GM15510 (cell line): ENCODE results near the gene DHRSX.

Source experiments
- POLR2A ChIP-seq: IDR thresholded peaks from 3 replicates; pipeline ENCODE4 v1.6.1; 2011; ENCODE audit warnings: borderline replicate concordance; ENCODE audit not compliant: insufficient read length; ENCODE audit errors: extremely low read depth

DHRSX gene

DNA sequence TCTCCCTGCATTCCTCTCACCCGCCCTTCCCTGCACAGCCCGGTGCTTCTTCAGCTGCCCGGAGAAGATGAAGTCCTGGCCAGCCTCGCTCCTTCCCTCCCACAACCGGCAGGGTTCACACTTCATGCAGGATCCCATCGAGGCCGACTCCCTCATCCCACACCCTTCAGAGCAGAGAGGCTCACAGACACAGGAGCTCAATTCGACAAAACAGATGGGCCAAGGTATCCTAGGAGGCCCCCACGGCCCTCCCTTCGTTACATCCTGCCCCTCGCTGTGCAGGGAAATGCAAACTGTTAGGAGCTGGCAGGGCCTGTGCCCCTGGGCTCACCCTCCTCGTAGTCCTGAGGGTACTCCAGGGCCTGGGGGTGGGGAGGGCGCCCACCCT, 238.1 kb downstream of the DHRSX start:
- TF ChIP-seq POLR2A = no peak

DNA sequence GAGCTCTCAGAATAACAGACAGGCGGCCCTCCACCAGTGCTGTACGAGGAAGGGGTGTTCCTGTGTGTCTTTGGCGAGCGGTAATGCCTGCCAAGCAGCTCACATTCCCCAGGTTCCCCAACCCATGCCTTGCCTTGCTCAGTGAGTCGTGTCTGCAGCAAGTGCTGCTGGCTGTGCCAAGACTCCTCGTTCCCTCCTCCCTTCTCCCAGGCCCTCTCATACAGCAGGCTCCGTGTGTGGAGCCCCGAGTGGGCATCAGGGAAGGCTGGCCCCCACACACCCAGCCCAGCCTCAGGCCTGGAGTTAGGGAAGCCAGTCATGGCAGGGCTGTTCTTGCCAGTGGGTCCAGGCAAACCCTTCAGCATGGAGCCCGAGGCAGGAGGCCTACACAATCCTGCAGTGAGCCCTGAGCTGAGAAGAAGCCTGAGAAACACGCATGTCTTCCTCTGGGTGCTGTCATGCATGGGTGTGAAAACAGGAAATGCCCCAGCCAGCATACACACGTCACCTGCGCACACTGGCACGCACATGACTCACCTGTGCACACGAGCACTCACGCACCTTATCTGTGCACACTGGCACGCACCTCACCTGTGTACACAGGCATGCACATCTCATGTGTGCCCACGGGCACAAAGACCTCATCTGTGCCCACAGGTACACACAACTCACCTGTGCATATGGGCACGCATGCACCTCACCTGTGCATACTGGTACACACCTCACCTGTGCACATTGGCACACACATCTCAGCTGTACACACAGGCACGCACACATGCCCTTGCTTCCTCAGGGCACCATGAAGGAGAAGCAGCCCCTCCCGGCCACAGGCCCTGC, 238.7 kb downstream of the DHRSX start:
- TF ChIP-seq POLR2A = no peak

DNA sequence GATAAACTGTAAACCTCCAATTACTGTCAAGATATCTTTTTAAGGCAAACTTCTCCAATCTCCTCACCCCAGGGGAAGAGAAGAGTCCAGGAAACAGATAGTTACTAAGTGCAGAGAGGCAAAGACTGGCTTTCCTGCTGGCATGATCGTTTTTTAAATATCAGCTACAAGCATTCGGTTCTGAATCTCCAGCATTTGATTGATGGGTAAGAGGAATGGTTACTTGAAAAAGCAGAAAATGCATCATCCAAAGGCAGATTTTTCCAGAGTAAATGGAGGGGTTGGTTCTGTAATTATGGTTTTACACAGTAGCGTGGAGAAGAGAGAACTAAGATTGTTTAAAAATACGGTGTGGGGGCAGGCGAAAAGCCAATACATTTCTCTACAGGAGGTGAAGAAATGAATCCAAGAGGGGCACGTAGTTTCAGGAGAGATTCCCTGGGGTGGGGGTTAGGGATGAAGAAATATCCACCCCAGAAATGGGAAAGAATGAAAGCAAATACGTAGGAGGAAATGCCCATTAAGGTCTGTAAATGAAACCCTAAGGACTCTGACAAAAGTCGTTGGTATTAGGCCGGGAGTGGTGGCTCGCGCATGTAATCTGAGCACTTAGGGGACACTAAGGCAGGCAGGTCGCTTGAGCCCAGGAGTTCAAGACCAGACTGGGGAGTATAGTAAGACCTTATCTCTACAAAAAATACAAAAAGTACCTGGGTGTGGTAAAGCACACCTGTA, 248.3 kb downstream of the DHRSX start:
- no peak for TF ChIP-seq POLR2A

DNA sequence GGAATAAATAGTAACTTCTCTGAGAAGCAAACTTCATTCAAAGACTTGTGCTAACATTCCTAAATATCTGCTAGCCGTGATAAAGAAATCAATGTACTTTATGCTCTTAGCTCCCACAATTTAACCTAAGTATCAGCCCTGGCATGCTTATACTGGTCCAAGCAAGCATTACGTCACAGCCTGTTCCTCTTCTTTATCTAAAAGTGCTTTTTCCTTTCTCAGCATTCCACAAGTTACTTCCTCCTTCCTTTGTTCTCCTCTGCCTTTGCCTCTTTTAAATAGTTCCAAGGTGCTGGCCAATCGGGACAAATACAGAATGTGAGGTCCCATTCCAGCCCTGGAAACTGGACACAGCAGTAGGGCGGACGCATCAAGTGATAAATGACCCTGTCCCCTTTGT, 249.6 kb downstream of the DHRSX start:
- no peak for TF ChIP-seq POLR2A

DNA sequence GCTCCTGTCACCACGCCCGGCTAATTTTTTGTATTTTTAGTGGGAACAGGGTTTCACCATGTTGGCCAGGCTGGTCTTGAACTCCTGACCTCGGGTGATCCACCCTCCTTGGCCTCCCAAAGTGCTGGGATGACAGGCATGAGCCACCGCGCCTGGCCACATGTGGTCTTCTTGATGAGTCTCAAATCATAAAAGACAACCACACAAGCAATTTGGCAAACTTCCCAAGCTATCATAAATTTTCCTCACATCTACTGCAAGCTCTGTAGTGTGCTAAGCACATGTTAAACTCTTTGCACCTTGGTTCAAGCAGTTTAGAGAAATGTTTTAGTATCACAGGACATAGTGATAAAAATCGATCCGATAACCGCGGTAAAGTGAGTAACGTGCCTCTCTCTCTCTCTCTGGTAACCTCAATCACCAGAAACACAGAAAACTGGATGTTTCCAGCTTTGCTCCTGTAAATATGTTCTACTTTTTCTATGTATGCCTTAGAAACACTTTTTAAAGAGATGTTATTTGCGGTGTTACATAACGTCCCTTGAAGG, 256.8 kb downstream of the DHRSX start:
- no peak for TF ChIP-seq POLR2A

DNA sequence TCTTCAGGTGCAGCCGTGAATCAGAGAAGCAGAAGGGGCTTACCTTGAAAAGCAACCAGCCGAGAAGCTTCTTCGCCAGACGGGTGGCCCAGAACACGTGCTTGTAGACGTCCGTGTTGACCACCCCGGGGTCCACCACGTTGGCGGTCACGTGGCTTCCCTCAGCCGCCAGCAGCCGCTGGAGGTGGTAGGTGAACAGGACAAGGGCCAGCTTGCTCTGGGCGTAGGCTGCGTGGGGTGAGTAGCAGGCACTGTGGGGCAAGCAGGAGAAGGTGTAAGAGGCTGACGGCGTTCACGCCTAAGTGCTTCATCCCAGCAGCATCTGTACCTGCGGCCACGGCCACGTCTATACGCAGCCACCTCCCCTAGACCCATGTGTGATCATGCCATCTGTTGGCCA, 257.8 kb downstream of the DHRSX start:
- no peak for TF ChIP-seq POLR2A

DNA sequence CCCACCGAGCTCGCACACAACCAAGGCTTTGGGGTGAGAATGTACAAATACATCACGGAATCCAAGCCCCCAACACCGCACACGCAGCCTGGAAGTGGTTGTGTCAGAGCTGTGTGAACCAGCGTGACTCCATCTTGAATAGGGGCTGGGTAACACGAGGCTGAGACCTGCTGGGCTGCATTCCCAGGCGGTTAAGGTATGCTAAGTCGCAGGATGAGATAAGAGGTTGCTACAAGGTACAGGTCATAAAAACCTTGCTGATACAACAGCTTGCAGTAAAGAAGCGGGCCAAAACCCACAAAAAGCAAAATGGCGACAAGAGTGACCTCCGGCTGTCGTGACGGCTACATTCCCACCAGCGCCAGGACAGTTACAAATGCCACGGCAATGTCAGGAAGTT, 258.4 kb downstream of the DHRSX start:
- no peak for TF ChIP-seq POLR2A

DNA sequence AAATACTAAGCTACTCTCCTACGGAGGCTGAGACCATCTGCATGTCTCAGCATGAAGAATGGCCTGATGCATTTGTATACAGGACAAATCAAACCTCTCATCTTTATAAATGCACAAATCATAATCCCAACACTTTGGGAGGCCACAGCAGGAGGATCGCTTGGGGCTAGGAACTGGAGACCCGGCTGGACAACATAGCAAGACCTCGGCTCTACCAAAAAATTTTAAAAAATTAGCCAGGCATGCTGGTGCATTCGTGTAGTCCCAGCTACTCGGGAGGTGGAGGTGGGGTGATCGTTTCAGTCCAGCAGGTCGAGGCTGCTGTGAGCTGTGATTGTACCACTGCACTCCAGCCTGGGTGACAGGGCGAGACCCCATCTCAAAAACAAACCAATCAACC, 262.8 kb downstream of the DHRSX start:
- TF ChIP-seq POLR2A = no peak

DNA sequence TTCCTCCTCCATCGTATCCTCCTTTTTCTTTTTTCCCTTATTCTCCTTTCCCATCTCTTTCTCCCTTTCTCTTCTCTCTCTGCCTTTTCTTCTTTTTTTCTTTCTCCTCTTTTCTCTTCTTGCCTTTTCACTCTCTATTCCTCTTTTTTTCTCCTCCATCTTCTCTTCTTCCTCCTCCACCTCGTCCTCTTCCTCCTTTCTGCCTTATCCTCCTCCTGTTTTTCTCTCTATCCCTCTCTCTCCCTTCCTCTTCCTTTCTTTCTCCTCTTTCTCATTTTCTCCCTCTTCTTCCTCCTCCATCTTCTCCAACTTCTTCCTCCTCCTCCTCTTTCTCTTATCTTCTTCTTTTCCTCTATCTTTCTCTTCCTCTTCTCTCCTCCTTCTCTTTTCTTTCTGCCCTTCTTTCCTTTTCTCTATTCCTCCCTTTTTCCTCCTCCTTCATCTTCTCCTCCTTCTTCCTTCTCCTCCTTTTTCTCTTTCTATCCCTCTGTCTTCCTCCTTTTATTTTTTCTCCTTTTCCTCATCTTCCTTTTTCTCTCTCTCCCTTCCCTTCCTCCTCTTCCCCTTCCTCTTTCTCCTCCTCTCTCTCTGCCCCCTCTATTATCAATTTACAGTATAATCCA, 269.1 kb downstream of the DHRSX start:
- no peak for TF ChIP-seq POLR2A

DNA sequence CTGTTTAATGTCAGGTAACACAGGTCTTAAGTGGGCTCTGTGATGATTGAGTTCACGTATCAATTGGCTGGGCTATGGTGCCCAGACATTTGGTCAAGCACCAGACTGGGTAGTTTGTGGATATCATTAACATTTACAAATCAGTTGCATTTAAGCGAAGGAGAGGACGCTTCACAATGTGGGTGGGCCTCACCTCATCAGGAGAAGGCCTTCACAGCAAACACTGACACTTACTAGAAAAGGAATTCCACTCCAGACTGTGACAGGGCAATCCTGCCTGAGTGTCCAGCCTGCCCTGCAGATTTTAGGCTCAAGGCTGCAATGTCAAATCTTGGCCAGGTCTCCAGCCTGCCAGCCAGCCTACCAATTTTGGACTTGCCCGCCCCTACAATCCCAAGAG, 270.3 kb downstream of the DHRSX start:
- no peak for TF ChIP-seq POLR2A

DNA sequence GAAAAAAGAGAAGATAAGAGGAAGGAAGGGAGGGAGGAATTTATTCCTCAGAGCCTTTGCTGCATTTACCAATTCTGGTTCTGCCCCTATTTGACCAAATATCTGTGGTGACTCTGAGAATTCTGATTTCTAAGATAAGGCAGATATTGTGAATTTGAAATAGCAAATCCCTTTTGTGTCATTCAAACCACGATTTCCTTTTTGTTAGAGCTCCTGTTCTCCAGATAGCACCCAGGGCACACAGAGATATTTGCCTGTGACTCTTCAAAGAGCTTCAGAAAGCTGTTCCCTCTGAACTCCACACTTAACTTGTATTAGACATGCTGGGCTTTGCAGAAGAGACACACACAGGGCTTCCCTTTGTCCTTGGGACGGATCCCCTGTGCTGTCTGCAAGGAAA, 272.2 kb downstream of the DHRSX start:
- TF ChIP-seq POLR2A = no peak

DNA sequence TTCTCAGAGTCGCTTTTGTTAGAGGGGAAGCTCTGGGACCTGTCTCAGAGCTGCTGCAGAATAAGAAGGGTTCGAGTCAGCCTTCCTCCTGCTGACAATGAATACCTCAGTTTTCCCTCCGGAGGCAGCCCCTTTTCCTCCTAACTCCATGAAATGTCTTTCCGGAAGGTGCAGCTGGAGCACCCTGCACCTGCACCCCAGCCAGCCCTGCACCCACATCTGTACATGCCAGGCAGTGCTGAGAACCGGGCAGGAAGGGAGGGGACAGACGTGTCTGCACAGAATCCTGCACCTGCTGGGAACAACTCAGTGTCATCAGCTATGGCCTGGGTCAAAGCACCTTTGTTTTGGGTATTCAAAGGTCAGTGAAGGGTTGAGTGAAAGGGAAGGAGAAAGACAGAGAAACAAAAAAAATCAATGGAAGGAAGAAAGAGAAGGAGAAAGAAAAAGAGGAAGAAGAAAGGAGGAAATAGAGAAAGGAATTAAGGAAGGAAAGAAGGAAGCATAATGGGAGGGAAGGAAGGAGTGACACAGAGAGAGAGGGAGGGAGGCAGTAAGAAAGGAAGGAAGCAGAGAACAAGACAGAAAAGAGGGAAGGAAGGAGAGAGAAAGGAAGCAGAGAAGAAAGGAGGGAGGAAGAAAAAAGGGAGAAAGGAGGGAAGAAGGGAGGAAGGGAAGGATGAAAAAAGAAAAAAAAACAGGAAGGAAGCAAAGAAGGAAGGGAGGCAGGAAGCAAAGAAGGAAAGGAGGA, 273.7 kb downstream of the DHRSX start:
- no peak for TF ChIP-seq POLR2A

DNA sequence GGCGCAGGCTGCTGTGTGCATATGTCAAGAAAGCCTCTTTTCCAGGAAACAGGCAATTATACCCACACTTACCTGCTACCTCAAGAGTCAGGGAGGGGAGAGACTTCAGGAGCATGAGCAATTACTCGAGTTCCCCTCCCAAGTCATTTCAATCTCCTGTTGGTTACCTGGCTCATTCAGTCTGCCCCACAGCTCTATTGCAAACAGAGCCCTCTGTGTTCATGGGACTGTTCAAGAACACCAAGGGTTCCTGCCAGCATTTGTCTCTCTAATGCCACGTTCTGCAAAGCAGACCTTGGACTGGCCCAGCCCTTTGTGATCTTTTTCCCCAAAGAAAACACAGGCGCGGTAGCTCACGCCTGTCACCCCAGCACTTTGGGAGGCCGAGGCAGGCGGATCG, 274.6 kb downstream of the DHRSX start:
- TF ChIP-seq POLR2A = no peak

DNA sequence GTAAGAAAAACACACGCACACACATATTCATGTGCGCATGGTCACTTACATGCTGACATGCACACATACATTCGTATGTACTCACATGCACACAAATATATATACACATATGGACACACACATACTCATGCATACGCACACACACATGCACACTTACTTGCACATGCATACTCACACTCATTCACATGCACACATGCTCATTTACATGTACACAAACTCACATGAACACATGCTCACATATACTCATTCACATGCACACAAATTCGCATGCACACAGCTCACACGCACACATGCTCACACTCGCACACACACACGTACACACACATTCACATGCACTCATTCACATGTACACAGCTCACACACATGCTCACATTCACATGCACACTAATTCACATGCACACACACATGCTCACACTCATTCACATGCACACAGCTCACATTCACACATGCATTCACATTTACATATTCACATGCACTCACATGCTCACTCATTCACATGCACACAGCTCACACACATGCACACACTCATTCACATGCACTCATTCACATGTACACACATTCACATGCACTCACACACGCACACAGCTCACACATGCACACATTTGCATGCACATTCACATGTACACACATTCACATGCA, 276.1 kb downstream of the DHRSX start:
- no peak for TF ChIP-seq POLR2A

DNA sequence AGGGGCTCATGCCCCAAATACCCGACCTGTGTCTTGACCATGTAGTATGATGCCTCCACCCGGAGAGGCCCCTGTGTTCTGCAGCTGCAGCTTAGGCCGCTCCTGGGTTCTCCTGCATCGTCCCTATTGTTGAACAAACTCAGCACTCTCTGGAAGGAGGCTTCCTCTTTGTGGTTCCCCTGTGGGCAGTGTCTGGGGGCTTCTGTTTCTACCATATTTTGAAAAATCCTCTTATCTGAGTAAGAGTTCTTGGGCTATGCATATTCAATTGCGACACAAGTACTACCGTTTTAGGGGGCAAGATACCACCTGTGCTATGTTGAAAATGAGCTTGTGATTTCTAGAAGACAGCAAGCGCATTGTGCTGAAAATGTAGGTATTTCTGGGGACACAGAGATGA, 276.6 kb downstream of the DHRSX start:
- TF ChIP-seq POLR2A = no peak
